Fibroblast of skin of left quadriceps (primary cell): ENCODE results near the gene STRADB.
"Not testable (repeated sequence)": the region's sequence is repeated elsewhere in the genome, so short reads cannot be mapped to it uniquely, and the experiment has no call there.

Experiments used
- DNase-seq, 2 experiments: peaks; one replicate each; pipeline ENCODE4 v3.0.0-alpha.2; 2013; ENCODE audit warnings: low read depth in 2 of 2

STRADB gene, protein sequence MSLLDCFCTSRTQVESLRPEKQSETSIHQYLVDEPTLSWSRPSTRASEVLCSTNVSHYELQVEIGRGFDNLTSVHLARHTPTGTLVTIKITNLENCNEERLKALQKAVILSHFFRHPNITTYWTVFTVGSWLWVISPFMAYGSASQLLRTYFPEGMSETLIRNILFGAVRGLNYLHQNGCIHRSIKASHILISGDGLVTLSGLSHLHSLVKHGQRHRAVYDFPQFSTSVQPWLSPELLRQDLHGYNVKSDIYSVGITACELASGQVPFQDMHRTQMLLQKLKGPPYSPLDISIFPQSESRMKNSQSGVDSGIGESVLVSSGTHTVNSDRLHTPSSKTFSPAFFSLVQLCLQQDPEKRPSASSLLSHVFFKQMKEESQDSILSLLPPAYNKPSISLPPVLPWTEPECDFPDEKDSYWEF

DNA sequence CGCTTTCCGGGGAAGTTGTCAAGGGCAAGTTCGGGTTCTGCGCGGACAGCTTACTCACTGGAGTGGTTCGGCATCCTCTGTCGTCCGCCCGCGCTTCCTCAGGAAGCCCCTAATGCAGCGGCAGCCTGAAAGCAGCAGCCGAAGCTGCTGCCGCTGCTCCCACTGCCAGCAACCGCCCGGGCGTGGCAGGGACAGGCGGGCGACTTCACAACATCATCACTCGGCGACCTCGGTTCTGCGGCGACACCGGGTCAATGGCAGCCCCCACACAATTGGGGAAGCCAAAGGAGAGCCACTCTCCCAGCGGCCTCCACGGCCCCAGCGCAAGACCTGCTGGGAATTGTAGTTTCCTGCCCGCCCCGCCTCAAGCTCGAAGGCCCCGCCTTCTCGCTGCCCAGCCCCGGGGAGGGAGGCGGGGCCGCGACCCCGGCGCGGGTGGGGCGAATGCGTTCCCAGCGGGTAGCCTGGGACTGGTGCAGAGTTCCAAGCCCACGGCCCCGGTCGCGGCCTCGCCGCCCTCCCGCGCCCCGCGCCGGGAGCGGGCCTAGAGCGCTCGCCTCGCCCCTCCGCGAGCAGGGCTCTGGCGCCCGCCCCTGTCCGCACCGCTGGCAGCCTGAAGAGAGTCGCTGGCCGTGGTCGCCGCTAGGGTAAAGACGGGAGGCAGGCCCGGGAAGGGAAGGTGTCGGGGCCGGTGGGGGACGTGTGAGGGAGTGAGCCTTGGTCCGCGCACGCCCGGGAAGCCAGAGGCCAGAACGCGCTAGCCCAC, at the start of gene STRADB, which contains the start of gene TRAK2:
TSS of gene STRADB (plus strand) at position 449 of the 766 bp plus-strand sequence. CDS start 3,101 bp downstream, outside the sequence.
TSS of gene TRAK2 (minus strand) at position 167 of the 766 bp plus-strand sequence. CDS start 30,951 bp downstream, outside the sequence.
- DNase-seq: peak; percentile 80 to 85

DNA sequence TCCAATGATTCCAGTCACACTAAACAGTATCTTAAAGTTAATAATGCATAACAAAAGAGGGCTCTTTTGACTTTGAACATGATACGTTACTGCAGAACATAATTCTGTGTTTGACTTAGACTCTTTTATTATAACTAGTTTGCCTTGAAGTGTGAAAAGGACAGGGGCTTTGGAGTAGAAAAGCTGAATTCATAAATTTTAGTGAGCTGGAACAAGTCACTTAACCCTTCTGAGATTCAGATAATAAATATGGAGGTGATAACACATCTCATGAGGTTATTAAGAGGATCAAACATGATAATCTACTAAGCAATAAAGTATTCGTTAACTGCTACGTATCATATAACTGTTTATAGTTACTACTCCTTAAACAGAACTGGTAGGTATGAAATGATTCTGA, 49.7 kb upstream of the STRADB start:
- no peak for DNase-seq

DNA sequence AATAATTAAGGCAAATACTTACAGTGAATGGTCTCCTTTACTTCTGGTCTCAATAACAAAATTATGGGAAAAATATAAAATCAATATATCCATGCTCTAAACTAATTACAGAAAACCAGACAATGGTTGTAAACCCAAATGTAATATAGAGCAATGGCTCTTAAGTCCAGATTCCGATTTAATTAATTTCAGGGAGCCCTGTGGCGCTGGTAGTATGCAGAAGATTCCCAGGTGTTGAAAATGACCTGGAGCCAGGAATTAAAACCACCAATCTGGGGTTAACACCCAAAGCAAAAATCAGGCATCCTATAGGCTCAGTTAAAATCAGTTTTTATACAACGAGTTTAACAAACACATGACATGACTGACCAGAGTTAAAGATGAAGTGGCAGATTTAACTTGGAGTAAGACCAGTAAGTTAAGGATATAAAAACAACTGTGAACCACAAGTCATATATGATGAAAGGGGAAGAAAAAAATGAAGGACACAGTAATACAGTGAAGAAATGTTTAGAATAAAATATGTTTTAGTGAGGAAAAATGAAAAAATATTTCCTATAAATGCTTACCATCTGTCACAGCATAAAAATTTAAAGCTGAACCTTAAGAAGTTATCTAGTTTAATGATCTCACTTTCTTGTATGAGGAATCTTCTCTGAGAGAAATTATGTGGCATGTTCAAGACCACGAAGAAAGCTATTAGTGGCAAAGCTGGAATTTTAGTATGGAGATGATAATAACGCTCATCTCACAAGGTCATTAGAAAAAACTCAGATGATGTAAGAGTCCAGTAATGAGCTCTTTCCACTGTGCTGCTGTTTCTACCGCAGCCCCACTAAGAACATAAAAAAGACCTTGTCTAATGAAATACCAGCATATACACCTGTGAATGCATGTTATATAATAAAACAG, 48.6 kb upstream of the STRADB start:
- peak; percentile 78 to 83 for DNase-seq

DNA sequence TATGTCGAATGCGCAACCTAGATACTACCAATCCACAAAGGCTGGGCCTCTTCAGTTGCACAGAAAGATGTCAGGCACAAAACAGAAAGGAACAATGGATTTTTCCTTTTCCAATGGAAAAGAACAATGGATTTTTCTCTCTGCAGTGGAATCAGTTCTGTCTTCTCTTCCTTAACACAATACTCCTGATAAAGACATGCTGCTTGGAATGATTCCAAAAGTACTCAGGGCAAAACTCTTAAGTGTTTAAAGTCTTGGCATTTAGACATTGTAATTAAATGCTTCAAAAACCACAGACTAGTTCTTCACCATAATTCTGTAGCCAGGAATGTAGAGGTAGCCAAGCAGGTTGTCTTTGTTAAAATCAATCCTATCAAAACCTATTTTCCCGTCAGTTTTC, 47.7 kb upstream of the STRADB start:
- peak; percentile 45 for DNase-seq

DNA sequence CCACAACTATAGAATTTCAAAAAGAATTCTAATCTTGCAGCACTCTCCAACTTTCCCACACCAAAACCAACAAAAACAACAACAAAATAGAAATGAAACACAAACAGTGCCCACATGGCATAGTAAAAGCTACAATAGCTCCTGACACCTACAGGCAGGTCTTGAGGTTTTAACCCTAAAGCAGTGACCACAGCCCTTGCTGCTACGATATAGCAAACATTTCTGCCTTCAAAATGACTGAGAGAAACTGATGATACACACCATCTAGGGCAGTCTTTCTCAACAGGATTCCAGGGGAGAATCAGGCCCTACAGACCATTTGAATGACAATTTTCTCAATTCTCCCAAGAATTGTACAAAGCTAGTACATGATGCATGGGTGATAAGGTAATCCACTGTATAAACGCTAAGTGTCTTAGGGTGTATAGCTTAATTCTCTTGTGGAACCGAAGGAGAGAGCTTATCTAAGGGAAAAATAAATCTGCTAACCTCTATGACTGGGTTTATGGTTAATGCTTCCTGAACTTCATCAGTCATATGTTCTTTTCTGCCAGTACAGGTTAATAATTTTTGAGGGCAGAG, 46.8 kb upstream of the STRADB start:
- no peak for DNase-seq

DNA sequence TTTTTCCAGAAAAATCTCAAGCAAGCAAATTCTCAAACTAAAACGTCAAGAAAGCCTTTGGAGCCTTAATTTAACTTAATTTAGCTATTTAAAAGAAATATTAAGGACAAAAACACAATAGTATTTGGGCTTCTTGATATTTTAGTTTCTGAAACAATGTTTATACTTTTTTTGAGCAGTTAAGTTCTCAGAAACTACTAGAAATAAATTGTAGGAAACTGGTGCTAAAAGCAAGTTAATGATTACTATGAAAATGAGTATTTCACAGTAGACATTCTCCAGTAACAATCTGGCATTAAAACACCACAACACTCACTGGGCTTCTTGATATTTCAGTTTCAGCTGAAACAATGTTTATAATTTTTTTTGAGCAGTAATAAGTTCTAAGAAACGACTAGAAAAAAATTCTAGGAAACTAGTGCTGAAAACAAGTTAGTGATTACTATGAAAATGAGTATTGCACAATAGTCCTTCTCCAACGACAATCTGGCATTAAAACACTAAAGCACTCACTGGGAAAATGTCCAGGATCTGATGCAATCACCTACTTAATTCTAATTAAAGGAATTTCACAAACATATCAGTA, 45.4 kb upstream of the STRADB start:
- peak; percentile 92 to 93 for DNase-seq

DNA sequence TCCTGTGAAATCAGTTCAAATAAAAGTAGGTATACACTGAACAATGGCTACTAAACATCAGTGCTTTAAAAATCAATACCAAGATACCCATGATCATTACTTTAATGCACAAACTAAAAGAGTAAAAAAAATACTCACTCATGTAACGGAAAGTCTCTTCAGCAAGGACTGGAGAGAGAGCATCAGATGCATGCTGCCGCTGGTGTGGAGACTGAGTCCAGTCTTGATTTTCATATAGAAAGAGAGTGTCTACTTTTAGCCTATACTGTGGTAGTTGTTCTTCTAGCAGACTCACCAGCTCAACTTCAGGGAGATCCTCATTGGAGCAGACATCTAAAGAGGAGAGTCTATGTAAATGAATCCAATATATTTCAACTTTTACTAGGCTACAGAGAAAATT, 44.3 kb upstream of the STRADB start:
- no peak for DNase-seq

DNA sequence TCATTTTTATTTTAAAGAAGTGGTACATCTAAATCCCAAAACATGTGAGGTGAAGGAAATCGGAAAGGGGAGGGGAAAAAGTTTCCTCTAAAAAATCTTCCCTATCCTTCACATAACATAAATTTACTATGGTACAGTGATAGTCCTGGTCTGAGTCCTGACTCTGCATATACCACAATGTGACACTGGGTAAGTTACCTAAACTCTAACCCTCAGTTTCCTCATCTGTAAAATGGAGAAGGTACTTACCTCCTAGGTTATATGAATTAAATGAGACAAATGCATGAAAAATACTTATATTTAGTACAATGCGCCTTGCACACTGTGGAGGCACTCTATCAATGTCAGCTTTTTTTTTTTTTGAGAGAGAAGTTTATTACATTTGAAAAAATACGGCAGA, 42.6 kb upstream of the STRADB start:
- DNase-seq: no peak

DNA sequence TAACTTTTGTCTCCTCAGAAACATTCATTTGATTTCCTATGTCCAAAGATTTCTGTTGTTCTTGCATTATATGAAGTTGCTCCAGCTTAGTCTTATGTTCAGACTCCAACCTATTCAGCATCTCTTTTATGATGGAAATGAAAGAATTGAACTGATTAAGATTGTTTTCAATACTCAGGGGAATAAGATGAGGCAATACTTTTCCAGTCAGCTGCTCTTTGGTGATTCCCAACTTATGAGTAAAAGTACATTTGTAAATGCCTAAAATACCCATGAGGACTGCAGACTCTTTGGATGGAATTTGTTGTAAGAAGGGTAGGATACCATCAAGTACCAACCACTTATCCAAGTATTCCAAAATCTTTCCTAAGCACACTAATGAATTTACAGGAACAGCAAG, 40.1 kb upstream of the STRADB start:
- peak; percentile 66 to 69 for DNase-seq

DNA sequence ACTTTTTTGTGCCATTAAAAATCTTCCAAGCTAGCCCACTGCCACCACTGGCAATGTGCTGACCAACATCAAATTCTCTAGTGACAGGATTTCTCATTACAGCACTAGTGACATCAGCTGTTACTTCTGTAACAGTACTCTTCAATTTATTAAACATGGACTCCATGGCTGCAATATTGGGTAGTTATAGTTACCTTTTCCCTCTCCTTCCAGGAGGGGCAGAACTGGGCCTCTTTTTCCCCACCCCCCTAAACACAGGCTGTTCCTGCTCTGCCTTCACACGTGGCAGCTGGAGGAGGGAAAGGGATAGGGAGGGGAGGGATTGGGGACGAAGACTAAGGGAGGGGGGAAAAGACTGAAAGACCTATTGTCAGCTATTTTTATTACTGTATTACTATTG, 38.4 kb upstream of the STRADB start:
- no peak for DNase-seq

DNA sequence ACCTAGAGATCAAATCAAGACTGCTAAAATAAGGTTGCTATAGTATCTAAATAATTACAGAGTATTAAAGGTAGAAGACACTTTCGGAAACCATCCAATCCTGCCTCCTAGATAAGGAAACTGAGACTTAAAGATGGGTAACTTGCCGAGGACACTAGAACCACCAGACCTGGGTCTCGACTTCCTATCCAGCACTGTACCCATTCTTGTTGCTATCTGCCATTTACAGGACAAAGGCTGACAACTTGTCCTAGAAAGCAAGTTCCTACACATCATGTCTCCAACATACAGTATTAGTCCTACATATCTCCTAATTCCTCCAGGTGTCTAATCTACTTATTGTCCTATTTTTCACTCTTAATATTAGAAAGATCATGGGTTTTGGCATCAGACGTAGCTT, 38.0 kb upstream of the STRADB start:
- no peak for DNase-seq

DNA sequence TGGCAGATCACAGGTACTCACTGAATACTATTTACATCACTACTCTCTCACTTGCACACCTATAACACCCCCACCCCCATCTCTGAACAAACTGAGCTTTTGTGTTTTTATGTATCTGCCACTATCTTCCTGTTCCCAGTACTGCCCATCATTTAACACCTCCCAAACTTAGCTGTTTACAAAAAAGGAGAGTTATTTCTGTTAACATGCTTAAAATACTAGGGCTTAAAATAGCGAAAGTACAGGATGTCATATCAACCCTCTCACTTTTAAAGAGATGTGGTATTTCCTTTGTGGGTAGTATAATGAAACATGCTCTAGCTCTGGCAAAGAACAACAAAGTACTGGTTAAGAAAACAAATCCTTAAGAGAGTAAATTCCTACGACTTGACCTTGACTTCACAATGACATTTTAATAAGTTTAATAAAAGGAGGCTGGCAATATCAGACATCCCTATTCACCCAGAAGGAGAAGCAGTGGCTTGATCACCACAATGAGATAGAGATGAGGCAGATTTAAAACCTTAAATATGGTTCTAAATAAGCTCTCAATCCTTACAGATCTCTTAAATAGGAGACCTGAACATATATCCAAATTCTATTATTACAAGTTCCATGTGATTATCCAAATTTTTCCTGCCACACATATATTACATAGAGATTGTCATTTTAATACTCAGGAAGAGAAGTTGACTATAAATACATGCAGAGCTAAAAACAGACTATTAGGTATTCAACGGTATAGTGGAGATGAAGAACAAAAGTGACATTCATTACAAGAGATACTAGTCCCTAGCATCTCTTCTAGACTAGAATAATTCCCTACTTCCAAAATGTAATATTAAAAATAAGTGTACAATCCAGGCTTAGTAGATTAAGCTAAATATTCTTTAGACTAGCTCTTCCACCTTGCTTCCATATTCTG, 37.2 kb upstream of the STRADB start:
- DNase-seq: no peak

DNA sequence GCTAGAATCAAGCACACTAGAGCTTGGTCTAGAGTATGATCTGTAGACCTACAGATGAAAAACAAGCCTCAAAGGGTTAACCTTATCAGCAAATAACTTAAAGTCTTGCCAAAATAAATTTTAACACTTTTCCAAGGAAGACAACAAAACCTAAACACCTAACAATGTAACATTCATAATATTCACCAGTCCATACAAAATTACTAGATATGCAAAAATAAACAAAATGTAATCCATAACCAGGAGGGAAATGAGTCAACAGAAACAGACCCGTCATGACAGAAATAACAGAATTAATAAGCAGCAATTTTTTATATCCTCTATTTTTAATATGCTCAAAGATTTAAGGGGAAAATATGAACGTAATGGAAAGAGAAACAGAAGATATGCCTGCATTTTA, 36.4 kb upstream of the STRADB start:
- no peak for DNase-seq

DNA sequence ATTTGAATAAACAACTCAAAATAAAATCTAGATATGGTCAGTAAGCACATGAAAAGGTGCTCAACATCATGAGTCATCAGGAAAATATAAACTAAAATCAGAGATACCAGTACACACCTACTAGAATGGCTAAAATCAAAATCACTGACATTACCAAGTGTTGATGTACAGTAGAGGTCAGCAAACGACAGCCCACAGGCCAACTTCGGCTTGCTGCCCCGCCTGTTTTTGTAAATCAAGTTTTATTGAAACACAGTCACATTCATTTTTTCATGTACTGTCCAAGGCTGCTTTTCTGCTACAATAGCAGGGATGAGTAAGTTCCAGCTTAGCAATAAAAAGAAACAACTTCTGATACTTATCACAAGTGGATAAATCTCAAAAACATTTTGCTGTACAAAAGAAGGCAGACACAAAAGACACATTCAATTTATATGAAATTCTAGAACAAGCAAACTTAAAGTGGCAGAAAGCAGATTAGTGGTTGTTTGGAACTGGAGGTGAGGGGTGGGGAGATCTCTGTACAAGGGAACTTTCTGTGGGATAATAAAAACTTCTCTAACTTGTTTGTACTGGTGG, 32.4 kb upstream of the STRADB start:
- DNase-seq: no peak

DNA sequence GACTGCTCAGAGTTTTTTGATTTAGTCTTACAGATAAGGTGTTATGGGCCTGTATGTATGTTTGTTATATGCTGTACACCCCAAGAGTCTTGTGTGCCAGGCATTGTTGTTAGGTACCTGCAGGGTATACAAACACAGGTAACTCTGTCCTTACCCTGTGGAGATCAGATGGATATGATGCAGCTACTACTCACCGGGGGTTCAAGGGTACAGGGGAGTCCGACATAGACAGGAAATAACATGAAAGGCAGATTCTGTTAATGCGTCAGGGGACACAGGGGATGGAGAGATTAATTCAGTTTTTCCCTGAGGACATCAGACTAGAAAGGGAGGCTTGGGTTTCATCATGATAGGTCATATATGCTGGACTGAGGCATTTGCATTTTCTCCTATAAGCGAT, 31.6 kb upstream of the STRADB start:
- DNase-seq: no peak

DNA sequence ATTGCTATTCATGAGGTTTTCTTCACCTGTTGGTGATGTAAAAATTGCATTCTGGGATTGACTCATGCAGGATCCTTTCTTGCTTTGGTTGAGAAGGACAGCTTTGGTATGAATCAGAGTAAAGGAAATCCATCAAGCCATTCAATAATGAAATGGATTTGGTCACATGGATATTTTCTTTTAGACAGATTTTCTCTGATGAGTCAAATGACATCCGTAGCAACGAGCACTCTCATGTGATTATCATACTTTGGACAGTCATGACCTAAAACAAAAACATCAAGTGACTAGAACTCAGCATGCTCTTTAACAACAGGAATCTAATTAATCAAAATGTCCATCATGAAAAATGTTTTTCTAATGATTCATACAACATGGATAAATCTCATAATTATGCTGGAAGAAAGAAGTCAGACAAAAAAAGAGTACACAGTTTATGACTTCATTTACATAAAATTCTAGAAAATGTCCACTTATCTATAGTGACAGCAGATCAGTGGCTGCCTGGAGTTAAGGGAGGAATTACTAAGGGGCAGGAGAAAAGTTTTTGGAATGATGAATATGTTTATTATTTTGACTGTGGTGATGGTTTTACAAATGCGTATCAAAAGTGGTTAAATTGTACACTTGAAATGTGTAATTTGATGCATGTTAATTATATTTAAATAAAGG, 31.0 kb upstream of the STRADB start:
- no peak for DNase-seq

DNA sequence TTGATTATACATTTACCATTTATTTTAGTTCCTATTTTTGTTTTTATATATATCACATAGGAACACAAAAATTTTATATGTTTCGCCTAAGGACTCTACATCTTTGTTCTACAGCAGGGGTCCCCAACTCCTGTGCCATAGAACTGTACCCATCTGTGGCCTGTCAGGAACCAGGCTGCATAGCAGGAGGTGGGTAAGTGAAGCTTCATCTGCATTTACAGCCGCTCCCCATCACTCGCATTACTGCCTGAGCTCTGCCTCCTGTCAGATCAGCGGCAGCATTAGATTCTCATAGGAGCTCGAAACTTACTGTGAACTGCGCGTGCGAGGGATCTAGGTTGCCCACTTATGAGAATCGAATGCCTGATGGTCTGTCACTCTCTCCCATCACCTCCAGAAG, 25.6 kb upstream of the STRADB start:
- no peak for DNase-seq

DNA sequence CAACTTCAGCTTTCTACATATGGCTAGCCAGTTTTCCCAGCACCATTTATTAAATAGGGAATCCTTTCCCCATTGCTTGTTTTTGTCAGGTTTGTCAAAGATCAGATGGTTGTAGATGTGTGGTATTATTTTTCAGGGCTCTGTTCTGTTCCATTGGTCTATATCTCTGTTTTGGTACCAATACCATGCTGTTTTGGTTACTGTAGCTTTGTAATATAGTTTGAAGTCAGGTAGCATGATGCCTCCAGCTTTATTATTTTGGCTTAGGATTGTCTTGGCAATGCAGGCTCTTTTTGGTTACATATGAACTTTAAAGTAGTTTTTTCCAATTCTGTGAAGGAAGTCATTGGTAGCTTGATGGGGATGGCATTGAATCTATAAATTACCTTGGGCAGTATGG, 23.2 kb upstream of the STRADB start:
- not testable (repeated sequence) for DNase-seq

DNA sequence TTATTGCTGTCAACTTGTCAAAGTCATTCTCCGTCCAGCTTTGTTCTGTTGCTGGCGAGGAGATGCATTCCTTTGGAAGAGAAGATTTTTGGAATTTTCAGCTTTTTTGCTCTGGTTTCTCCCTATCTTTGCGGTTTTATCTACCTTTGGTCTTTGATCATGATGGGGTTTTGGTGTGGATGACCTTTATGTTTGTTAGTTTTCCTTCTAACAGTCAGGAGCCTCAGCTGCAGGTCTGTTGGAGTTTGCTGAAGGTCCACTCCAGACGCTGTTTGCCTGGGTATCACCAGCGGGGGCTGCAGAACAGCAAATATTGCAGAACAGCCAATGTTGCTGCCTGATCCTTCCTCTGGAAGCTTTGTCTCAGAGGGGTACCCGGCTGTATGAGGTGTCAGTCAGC, 21.7 kb upstream of the STRADB start:
- DNase-seq: not testable (repeated sequence)
